Vagina (tissue), 2 donors: ENCODE results near the gene UBE4A. TPM values are rescaled to one million over a fixed set of nuclear protein-coding genes. Genes with fewer than 3 reads are reported as not detected.

Experiments used
- DNase-seq, 2 donors: peaks; one replicate each; pipeline ENCODE4 v3.0.0-alpha.2; 2017; ENCODE audit errors: extremely low spot score in 2 of 2
- H3K27ac ChIP-seq: fragments of 200-600 bp; sonication (generic); one replicate; pipeline ENCODE4 v1.5.1; 2019
- H3K27me3 ChIP-seq: fragments of 200-600 bp; sonication (generic); one replicate; pipeline ENCODE4 v1.5.1; 2019
- H3K36me3 ChIP-seq, 2 donors: fragments of 200-600 bp; sonication (generic); one replicate each; pipeline ENCODE4 v1.5.1; 2017 to 2019
- H3K4me1 ChIP-seq: fragments of 200-600 bp; sonication (generic); one replicate; pipeline ENCODE4 v1.5.1; 2019
- H3K4me3 ChIP-seq, 2 donors: fragments of 200-600 bp; sonication (generic); 1 replicate in 1 of 2; 2 replicates in 1 of 2; pipeline ENCODE4 v1.5.1; 2016 to 2019
- H3K9me3 ChIP-seq: fragments of 200-600 bp; sonication (generic); one replicate; pipeline ENCODE4 v1.5.1; 2019
- POLR2A ChIP-seq, 2 donors: fragments of 450-650 bp; IDR thresholded peaks; one replicate each; pipeline ENCODE4 v1.6.1; 2017; ENCODE audit warnings: antibody characterized with exemption in 2 of 2, mild to moderate bottlenecking in 2 of 2, moderate library complexity in 2 of 2
- POLR2AphosphoS5 ChIP-seq, 2 donors: sonication (generic); formaldehyde crosslinking; IDR thresholded peaks; one replicate each; pipeline ENCODE4 v1.9.0; 2017; ENCODE audit warnings: antibody characterized with exemption in 2 of 2, mild to moderate bottlenecking in 2 of 2, low read depth in 1 of 2; ENCODE audit not compliant: insufficient read depth in 1 of 2
- intact Hi-C: fragments of 100-400 bp; cut with DNase I; formaldehyde crosslinking; loops from one replicate; pipeline ENCODE4 v1.15.1; 2023
- total RNA-seq: library from RNA; depleted of rRNA; stranded (reverse); fragments of >200 nt; gene quantifications from one replicate; pipeline ENCODE4 v1.2.3, GENCODE V29; 2016
- TF ChIP-seq, protein P1 (sequence below), 3 experiments: fragments of 450-650 bp in 2 of 3; fragments of 200-600 bp in 1 of 3; sonication (generic) in 1 of 3; IDR thresholded peaks; one replicate each; pipeline ENCODE4 v1.5.1; 2017 to 2019; ENCODE audit warnings: antibody characterized with exemption in 3 of 3, mild to moderate bottlenecking in 2 of 3, moderate library complexity in 2 of 3

The UBE4A gene
- total RNA-seq, 1 donor from 2014 or later = 31.9 TPM

DNA sequence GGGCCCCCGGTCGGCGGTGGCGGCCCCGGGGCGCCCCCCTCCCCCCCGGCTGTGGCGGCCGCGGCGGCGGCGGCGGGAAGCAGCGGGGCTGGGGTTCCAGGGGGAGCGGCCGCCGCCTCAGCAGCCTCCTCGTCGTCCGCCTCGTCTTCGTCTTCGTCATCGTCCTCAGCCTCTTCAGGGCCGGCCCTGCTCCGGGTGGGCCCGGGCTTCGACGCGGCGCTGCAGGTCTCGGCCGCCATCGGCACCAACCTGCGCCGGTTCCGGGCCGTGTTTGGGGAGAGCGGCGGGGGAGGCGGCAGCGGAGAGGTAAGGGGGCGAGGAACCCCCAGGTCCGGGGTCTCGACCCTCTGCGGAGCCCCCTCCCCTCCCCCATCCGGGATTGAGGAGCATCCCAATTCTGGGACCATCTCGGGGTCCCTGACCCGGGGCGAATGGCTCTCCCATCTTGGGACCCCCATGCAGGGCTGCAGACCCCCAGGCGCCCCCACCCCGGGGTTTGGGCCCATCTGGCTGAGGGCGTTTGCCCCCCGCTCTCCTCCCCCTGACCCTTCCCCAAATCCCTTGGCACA lies 77.3 kb downstream of the UBE4A start:
- Histone ChIP-seq H3K27me3 (no peaks in the 10 kb centered on the region), H3K9me3 (no peaks in the 10 kb centered on the region), H3K36me3 (no peaks in the 10 kb centered on the region), H3K27ac (peak overlapping the region; percentile 97), H3K4me1 (peaks cover 63% of the 10 kb centered on the region), H3K4me3 (peak overlapping the region; percentile 66 to 99)
- TF ChIP-seq, protein P1, sequence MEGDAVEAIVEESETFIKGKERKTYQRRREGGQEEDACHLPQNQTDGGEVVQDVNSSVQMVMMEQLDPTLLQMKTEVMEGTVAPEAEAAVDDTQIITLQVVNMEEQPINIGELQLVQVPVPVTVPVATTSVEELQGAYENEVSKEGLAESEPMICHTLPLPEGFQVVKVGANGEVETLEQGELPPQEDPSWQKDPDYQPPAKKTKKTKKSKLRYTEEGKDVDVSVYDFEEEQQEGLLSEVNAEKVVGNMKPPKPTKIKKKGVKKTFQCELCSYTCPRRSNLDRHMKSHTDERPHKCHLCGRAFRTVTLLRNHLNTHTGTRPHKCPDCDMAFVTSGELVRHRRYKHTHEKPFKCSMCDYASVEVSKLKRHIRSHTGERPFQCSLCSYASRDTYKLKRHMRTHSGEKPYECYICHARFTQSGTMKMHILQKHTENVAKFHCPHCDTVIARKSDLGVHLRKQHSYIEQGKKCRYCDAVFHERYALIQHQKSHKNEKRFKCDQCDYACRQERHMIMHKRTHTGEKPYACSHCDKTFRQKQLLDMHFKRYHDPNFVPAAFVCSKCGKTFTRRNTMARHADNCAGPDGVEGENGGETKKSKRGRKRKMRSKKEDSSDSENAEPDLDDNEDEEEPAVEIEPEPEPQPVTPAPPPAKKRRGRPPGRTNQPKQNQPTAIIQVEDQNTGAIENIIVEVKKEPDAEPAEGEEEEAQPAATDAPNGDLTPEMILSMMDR (IDR thresholded peaks at IDR 0.05) = no peak
- TF ChIP-seq POLR2AphosphoS5 (IDR thresholded peaks at IDR 0.05; ENCODE audit: insufficient read depth in 1 of 2, low read depth in 1 of 2) (no peak), POLR2A (IDR thresholded peaks at IDR 0.05) (no peak)
- intact Hi-C loops = no loop called here
- peak in 1 of 2 donors; percentile 86 for DNase-seq

DNA sequence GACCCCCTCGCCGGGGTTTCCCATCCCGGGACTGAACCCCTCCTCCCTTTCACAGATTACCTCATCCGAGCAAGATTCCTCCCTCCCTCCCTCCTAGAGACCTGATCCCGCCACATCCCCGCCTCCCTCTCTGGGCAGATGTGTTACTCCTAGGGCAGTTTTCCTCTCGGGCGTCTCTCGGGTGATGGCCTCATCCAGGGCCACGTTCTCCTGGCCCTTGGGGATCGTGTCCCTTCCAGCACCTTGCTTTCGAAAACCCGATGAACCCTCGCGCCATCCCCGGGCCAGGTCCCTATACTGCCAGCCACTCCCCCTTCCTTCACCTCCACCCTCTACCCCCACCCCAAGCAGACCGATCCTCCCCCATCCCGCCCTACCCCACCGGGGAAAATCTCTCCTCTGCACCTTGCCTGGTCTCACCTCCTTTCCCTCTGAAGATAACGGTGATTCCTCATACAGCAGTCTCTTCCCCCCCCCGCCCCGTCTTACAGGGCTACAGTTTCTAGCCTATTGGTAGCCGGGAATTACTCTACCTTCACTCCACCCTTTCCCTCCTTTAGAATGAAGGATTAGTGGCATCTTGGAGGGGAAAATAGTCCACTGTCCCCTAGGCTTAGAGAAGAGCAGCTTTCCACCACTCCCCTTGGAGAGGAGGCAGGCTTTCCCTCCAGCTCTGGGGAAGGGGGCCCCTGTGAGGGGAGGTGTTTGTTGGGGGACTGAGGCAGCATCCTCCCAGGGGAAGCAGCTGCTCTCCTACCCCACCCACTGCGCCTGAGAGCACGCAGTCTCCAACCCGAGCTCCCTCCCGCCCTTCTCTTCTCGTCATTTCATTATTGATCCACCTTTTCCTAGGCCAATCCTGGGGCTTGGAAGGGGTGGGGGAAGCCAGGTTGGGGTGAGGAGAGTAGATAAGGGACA lies 78.1 kb downstream of the UBE4A start:
- peak in 1 of 2 donors; percentile 87 for DNase-seq
- H3K4me1 ChIP-seq = peaks cover 70% of the 10 kb centered on the region
- intact Hi-C loops = no loop called here
- peak overlapping the region; percentile 66 to 99 for H3K4me3 ChIP-seq
- H3K36me3 ChIP-seq = no peaks in the 10 kb centered on the region
- H3K9me3 ChIP-seq = no peaks in the 10 kb centered on the region
- TF ChIP-seq, protein P1 (IDR thresholded peaks at IDR 0.05) = no peak
- TF ChIP-seq POLR2AphosphoS5 (IDR thresholded peaks at IDR 0.05; ENCODE audit: insufficient read depth in 1 of 2, low read depth in 1 of 2) (peak in 1 of 2 donors; percentile 42), POLR2A (IDR thresholded peaks at IDR 0.05) (no peak)
- peak overlapping the region; percentile 97 for H3K27ac ChIP-seq
- H3K27me3 ChIP-seq = no peaks in the 10 kb centered on the region

DNA sequence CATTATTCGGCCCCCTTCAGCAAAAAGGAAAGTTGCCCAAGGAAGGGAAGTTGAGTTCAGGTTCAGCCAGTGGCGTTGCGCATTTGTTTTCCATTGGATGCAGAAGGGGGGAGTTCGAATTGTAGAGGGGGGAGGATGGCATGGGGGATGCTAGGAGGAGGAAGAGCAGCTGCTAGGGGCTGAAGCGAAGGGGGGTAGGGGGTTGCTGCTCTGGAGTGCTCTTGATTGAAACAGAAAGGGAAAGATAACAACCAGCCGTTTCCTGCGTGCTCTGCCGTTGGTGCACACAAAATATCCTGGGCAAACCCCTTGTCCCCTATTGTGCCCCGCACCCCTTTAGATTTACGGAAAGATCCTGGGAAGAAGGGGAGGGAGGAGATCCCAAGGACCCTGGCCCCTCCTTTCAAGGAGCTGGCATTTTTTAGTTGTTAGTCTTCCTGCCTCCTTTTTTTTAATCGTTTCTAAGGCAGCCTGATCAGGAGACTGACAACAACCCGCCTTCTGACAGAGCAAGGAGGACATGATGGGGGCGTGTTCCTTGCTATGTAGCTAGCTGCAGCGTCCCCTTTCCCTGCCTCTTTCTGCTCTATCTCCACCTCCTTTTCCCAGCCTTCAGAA lies 79.0 kb downstream of the UBE4A start:
- DNase-seq = no peak
- Histone ChIP-seq H3K9me3 (no peaks in the 10 kb centered on the region), H3K4me1 (peaks cover 80% of the 10 kb centered on the region)

DNA sequence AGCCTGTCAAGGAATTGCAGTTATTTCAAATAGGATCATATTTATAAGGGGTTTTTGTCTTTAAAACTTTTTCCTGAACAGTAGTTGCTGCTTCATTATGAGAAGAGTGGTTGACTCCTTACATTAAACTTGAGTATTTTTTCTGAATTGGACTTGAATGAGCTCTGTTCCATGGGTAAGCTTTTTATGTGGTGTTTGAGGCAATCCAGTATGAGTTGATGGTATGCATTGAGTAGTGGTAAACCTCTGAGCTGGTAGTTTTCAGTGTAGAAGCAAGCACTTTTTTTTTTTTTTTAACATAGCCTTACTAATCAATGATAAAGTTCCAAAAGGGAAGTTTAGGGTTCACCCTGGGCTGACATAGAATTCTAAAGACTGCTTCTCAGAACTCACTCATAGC lies 80.2 kb downstream of the UBE4A start:
- H3K36me3 ChIP-seq = no peaks in the 10 kb centered on the region
- intact Hi-C loops = no loop called here
- TF ChIP-seq POLR2A (IDR thresholded peaks at IDR 0.05) = no peak
- TF ChIP-seq POLR2AphosphoS5 (IDR thresholded peaks at IDR 0.05; ENCODE audit: insufficient read depth in 1 of 2, low read depth in 1 of 2) = no peak
- TF ChIP-seq, protein P1 (IDR thresholded peaks at IDR 0.05) = no peak
- H3K4me1 ChIP-seq = peaks cover 81% of the 10 kb centered on the region
- H3K9me3 ChIP-seq = no peaks in the 10 kb centered on the region
- DNase-seq = no peak
- H3K27me3 ChIP-seq = no peaks in the 10 kb centered on the region
- no peak overlapping the region for H3K27ac ChIP-seq
- H3K4me3 ChIP-seq = no peak overlapping the region

More for the DNA sequence above, 79.0 kb downstream of the UBE4A start:
- Histone ChIP-seq H3K36me3 (no peaks in the 10 kb centered on the region), H3K27me3 (no peaks in the 10 kb centered on the region), H3K4me3 (peak overlapping the region; percentile 66 to 99), H3K27ac (peak overlapping the region; percentile 97)
- peak in 1 of 2 donors; percentile 58 for TF ChIP-seq POLR2AphosphoS5 (IDR thresholded peaks at IDR 0.05; ENCODE audit: insufficient read depth in 1 of 2, low read depth in 1 of 2)
- TF ChIP-seq POLR2A (IDR thresholded peaks at IDR 0.05) = no peak
- intact Hi-C loops = no loop called here

DNA sequence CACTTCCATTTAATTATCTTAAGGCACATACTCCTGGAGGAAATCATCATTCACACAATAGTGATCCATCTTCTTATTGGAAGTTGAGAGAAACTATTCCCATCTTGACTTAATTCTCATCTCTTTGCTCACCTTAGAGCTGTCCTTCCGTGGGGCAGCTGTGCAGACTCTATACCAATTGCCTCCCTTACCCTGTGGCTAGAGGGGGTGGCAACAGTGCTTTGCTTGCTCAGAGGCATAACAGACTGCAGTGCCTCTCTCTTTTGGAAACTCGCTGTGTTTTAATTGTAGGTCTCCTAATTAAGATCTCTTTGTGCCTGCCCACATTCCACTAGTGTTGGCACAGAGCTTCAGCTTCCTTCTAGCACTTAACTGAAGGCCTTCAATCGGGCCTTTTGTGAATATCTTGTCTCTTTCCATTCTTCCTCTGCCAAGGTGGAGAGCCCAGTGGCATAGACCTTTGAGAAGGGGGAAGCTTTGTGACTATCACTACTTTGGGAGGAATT lies 82.4 kb downstream of the UBE4A start:
- Histone ChIP-seq H3K4me1 (peaks cover 97% of the 10 kb centered on the region), H3K9me3 (no peaks in the 10 kb centered on the region), H3K27ac (no peak overlapping the region), H3K36me3 (no peaks in the 10 kb centered on the region), H3K27me3 (no peaks in the 10 kb centered on the region), H3K4me3 (no peak overlapping the region)
- TF ChIP-seq, protein P1 (IDR thresholded peaks at IDR 0.05) = no peak
- TF ChIP-seq POLR2A (IDR thresholded peaks at IDR 0.05) (no peak), POLR2AphosphoS5 (IDR thresholded peaks at IDR 0.05; ENCODE audit: insufficient read depth in 1 of 2, low read depth in 1 of 2) (no peak)
- intact Hi-C loops = no loop called here
- DNase-seq = no peak
